ENCODE results near the gene MIEF1.
A peak's percentile ranks its signal among the peaks of the same experiment; 100 is the strongest.

The MIEF1 gene

DNA sequence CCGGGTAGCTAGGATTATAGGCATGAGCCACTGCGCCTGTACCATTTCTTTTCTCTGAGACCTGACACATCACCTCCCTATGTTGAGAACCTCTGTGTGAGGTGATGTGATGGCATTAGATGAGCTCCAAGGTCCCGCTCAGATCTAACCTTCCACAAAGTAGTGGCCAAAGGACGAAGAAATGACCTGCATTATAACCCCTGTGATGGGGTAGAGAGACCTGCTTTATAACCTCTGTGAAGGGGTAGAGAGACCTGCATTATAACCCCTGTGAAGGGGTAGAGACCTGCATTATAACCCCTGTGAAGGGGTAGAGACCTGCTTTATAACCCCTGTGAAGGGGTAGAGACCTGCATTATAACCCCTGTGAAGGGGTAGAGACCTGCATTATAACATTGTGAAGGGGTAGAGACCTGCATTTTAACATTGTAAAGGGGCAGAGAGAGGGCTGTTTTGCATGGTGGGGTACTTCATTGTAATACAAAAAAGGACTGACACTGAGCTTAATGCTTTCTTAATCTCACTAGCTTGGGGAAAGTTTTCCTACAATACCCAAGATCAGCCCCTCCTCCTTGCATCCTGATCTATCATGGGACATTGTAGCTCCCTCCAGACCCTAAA, 8.5 kb downstream of the MIEF1 start:
- Histone ChIP-seq H3K36me3 (peaks cover 91% of the 10 kb centered on the region), H3K9me3 (ENCODE audit: severe bottlenecking) (no peaks in the 10 kb centered on the region), H3K27me3 (ENCODE audit: insufficient read depth, low read depth, severe bottlenecking) (no peaks in the 10 kb centered on the region), H3K4me3 (ENCODE audit: low read depth, low read length) (no peak overlapping the region), H3K27ac (no peak overlapping the region)
- DNase-seq, result no peak
- TF ChIP-seq, protein P1, sequence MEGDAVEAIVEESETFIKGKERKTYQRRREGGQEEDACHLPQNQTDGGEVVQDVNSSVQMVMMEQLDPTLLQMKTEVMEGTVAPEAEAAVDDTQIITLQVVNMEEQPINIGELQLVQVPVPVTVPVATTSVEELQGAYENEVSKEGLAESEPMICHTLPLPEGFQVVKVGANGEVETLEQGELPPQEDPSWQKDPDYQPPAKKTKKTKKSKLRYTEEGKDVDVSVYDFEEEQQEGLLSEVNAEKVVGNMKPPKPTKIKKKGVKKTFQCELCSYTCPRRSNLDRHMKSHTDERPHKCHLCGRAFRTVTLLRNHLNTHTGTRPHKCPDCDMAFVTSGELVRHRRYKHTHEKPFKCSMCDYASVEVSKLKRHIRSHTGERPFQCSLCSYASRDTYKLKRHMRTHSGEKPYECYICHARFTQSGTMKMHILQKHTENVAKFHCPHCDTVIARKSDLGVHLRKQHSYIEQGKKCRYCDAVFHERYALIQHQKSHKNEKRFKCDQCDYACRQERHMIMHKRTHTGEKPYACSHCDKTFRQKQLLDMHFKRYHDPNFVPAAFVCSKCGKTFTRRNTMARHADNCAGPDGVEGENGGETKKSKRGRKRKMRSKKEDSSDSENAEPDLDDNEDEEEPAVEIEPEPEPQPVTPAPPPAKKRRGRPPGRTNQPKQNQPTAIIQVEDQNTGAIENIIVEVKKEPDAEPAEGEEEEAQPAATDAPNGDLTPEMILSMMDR (IDR thresholded peaks at IDR 0.05; ENCODE audit: low read depth, low read length), result no peak

DNA sequence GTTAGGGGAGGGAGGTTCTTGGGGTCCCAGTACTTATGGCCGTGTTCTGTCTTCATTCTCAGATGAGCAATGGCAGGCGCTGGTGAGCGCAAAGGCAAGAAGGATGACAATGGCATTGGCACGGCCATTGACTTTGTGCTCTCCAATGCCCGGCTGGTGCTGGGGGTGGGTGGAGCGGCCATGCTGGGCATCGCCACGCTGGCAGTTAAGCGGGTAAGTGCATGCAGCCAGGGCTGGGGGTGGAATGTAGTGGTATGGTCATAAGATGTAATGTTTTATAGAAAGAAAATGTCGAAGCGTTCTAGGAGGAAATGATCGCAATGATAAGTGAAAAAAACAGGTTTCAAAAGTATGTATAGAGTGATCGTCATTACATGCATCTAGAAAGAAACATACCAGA, 9.1 kb downstream of the MIEF1 start:
- H3K27me3 ChIP-seq (ENCODE audit: insufficient read depth, low read depth, severe bottlenecking), result no peaks in the 10 kb centered on the region
- TF ChIP-seq, protein P1 (IDR thresholded peaks at IDR 0.05; ENCODE audit: low read depth, low read length), result no peak
- DNase-seq, result no peak

DNA sequence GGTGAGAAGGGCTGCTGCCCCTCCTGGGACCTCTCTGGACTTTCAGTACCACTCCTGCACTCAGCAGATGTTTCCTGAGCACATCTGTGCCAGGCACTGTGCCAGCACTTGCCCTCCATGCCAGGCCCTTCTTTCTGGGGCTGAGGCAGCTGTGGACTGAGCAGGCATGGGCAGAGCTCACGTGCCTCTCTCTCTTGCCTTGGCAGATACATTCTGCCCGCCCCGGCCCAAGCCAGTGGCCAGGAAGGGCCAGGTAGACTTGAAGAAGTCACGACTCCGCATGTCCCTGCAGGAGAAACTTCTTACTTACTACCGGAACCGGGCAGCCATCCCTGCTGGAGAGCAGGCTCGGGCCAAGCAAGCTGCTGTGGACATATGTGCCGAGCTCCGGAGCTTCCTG, 9.9 kb downstream of the MIEF1 start:
- Histone ChIP-seq H3K27me3 (ENCODE audit: insufficient read depth, low read depth, severe bottlenecking) (no peaks in the 10 kb centered on the region), H3K36me3 (peaks cover 87% of the 10 kb centered on the region), H3K4me3 (ENCODE audit: low read depth, low read length) (no peak overlapping the region), H3K27ac (no peak overlapping the region), H3K9me3 (ENCODE audit: severe bottlenecking) (no peaks in the 10 kb centered on the region)
- TF ChIP-seq, protein P1 (IDR thresholded peaks at IDR 0.05; ENCODE audit: low read depth, low read length), result no peak
- no peak for DNase-seq

More for the DNA sequence above, 9.1 kb downstream of the MIEF1 start:
- H3K36me3 ChIP-seq, result peaks cover 91% of the 10 kb centered on the region
- no peaks in the 10 kb centered on the region for H3K9me3 ChIP-seq (ENCODE audit: severe bottlenecking)
- no peak overlapping the region for H3K4me3 ChIP-seq (ENCODE audit: low read depth, low read length)
- H3K27ac ChIP-seq, result no peak overlapping the region

DNA sequence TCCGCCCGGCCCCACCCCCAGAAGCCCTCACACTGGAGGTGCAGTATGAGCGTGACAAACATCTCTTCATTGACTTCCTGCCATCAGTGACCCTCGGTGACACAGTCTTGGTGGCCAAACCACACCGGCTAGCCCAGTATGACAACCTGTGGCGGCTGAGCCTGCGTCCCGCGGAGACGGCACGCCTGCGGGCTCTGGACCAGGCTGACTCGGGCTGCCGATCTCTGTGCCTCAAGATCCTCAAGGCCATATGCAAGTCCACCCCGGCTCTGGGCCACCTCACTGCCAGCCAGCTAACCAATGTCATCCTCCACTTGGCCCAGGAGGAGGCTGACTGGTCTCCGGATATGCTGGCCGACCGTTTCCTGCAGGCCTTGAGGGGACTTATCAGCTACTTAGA, 11.7 kb downstream of the MIEF1 start:
- no peaks in the 10 kb centered on the region for H3K27me3 ChIP-seq (ENCODE audit: insufficient read depth, low read depth, severe bottlenecking)
- TF ChIP-seq, protein P1 (IDR thresholded peaks at IDR 0.05; ENCODE audit: low read depth, low read length), result no peak
- H3K9me3 ChIP-seq (ENCODE audit: severe bottlenecking), result no peaks in the 10 kb centered on the region
- no peak overlapping the region for H3K4me3 ChIP-seq (ENCODE audit: low read depth, low read length)
- DNase-seq, result no peak
- H3K36me3 ChIP-seq, result peaks cover 75% of the 10 kb centered on the region
- H3K27ac ChIP-seq, result no peak overlapping the region

DNA sequence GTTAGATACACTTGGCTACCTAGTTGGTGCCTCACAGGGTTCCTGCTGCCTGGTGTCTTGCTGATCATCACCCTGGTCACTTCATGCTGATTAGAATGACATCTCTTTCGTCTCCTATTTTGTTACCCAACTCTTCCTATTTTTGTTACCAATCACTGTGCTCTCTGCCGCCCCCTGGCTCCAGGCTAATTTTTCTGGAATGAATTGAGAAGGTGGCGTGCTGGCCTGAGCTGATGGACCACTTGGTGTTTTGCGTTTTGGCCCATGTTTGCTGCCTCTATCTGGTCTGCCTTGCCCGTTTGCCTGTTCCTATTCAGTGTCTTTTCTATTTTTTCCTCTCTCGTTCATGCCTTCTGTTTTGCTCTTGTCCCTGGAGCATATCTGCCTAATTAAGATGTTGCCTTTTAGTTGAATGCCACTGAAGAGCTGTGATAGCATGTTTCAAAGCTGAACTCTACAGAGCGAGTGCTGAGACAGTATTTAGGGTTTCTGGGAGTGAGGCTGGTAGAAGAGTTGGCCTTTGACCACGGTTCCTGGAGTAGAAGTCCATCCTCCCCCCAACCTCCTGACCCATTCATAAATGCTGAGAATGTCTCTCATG, 12.4 kb downstream of the MIEF1 start:
- Histone ChIP-seq H3K27me3 (ENCODE audit: insufficient read depth, low read depth, severe bottlenecking) (no peaks in the 10 kb centered on the region), H3K9me3 (ENCODE audit: severe bottlenecking) (no peaks in the 10 kb centered on the region), H3K4me3 (ENCODE audit: low read depth, low read length) (no peak overlapping the region), H3K27ac (no peak overlapping the region), H3K36me3 (peaks cover 70% of the 10 kb centered on the region)
- TF ChIP-seq, protein P1 (IDR thresholded peaks at IDR 0.05; ENCODE audit: low read depth, low read length), result peak; percentile 60
- DNase-seq, result peak; percentile 46
